ENCODE data around the gene KIF11.

The KIF11 gene

GRCh38 chr10:92688573-92688926 lies 95.6 kb downstream of the KIF11 start:
- intact Hi-C loops (cut with DNase I; ENCODE audit: low total_unique reads), result no loop called here
- peaks cover 0 to 17% (median 0%) of the 10 kb centered on the region in 3 donors for H3K9me3 ChIP-seq
- H3K27ac ChIP-seq, result peak overlapping the region in 1 of 2 donors; percentile 75
- peak overlapping the region; percentile 63 to 82 for H3K4me3 ChIP-seq
- peaks cover 0 to 17% (median 10%) of the 10 kb centered on the region in 4 donors for H3K4me1 ChIP-seq
- no peaks in the 10 kb centered on the region for H3K36me3 ChIP-seq
- DNase-seq, result no peak
- no peak for TF ChIP-seq CTCF (IDR thresholded peaks at IDR 0.05)
- H3K27me3 ChIP-seq, result peaks cover 0 to 25% of the 10 kb centered on the region in 2 donors

- Histone ChIP-seq H3K36me3 (no peaks in the 10 kb centered on the region), H3K4me1 (peaks cover 0 to 17% (median 10%) of the 10 kb centered on the region in 4 donors), H3K9me3 (peaks cover 0 to 17% (median 0%) of the 10 kb centered on the region in 3 donors), H3K27me3 (peaks cover 0 to 25% of the 10 kb centered on the region in 2 donors), H3K4me3 (peak overlapping the region; percentile 63 to 82), H3K27ac (peak overlapping the region; percentile 63 to 75)
- no peak for TF ChIP-seq CTCF (IDR thresholded peaks at IDR 0.05)
- intact Hi-C loops (cut with DNase I; ENCODE audit: low total_unique reads), result no loop called here
- DNase-seq, result peak; percentile 22 to 75
These were observed 96.2 kb downstream of the KIF11 start for GRCh38 chr10:92688927-92689662.

- no peak for TF ChIP-seq CTCF (IDR thresholded peaks at IDR 0.05)
- Histone ChIP-seq H3K27ac (peak within 1 kb of the TSS; percentile 63 to 75), H3K4me1 (peaks cover 0 to 17% (median 10%) of the 10 kb centered on the region in 4 donors), H3K4me3 (peak within 1 kb of the TSS; percentile 63 to 82), H3K27me3 (peaks cover 0 to 25% of the 10 kb centered on the region in 2 donors), H3K9me3 (peaks cover 0 to 17% (median 0%) of the 10 kb centered on the region in 3 donors), H3K36me3 (no peaks in the 10 kb centered on the region)
- peak in 1 of 2 donors; percentile 54 for DNase-seq
- intact Hi-C loops (cut with DNase I; ENCODE audit: low total_unique reads), result loop anchor here (5.0 to 10.0 kb wide), 3 partner anchors 63 to 155 kb away; partner anchors contain the start of genes EXOC6 and KIF11
These were observed 96.8 kb downstream of the KIF11 start, which contains the start of gene HHEX for GRCh38 chr10:92689663-92690210. TSS of gene HHEX (plus strand) at chr10:92689955. CDS start at chr10:92689987, 32 bp downstream.

GRCh38 chr10:92690211-92690914 lies 97.4 kb downstream of the KIF11 start:
- intact Hi-C loops (cut with DNase I; ENCODE audit: low total_unique reads), result loop anchor here (5.0 to 10.0 kb wide), 3 partner anchors 62 to 154 kb away; partner anchors contain the start of genes EXOC6 and KIF11
- H3K27me3 ChIP-seq, result peaks cover 0 to 25% of the 10 kb centered on the region in 2 donors

More at GRCh38 chr10:92690211-92690914, 97.4 kb downstream of the KIF11 start:
- peak; percentile 28 to 69 for DNase-seq
- Histone ChIP-seq H3K4me1 (peaks cover 0 to 17% (median 10%) of the 10 kb centered on the region in 4 donors), H3K36me3 (no peaks in the 10 kb centered on the region), H3K27ac (peak overlapping the region; percentile 48 to 60), H3K4me3 (peak overlapping the region; percentile 63 to 82), H3K9me3 (peaks cover 0 to 11% (median 0%) of the 10 kb centered on the region in 3 donors)
- TF ChIP-seq CTCF (IDR thresholded peaks at IDR 0.05), result no peak
